ENCODE measurements around the gene HOXA6. TPM values are rescaled to one million over a fixed set of nuclear protein-coding genes. Genes with fewer than 3 reads are reported as not detected.

Gene HOXA6
- polyA plus RNA-seq, 1 experiment, result 1.2 TPM

DNA sequence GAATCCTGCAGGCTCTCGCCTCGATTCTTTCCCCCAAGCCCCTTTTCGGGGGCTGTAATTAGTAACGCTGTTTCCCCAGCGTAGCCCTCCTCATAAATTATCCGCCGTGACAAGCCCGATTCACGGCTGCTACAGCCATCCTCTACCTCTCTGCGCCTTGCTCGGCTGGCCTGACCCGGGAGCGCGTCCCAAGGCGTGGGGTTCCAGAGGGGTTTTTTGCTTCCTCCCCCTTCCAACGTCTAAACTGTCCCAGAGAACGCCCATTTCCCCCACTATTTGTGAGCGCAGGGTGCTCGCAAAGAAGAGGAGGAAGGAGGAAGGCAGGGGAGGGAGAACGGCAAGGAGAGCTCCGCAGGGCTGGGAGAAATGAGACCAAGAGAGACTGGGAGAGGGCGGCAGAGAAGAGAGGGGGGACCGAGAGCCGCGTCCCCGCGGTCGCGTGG lies 5.0 kb downstream of the HOXA6 start:
- TF ChIP-seq, protein P1, sequence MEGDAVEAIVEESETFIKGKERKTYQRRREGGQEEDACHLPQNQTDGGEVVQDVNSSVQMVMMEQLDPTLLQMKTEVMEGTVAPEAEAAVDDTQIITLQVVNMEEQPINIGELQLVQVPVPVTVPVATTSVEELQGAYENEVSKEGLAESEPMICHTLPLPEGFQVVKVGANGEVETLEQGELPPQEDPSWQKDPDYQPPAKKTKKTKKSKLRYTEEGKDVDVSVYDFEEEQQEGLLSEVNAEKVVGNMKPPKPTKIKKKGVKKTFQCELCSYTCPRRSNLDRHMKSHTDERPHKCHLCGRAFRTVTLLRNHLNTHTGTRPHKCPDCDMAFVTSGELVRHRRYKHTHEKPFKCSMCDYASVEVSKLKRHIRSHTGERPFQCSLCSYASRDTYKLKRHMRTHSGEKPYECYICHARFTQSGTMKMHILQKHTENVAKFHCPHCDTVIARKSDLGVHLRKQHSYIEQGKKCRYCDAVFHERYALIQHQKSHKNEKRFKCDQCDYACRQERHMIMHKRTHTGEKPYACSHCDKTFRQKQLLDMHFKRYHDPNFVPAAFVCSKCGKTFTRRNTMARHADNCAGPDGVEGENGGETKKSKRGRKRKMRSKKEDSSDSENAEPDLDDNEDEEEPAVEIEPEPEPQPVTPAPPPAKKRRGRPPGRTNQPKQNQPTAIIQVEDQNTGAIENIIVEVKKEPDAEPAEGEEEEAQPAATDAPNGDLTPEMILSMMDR (IDR thresholded peaks at IDR 0.05; ENCODE audit: low read depth, low read length), result no peak
- DNase-seq (ENCODE audit: low read depth, low spot score), result no peak
- Histone ChIP-seq H3K27me3 (ENCODE audit: control insufficient read depth, insufficient read depth, low read length) (no peaks in the 10 kb centered on the region), H3K4me3 (ENCODE audit: low read depth, low read length) (peak overlapping the region; percentile 94), H3K9me3 (ENCODE audit: control insufficient read depth, insufficient read depth, low read length) (no peaks in the 10 kb centered on the region; the same call in 1 of the 2 replicates), H3K27ac (ENCODE audit: low read depth, low read length) (peak overlapping the region; percentile 88)
- ChIA-PET CTCF (interaction anchor here (0.9 to 7.8 kb wide), 12 partner anchors 8 to 773 kb away, joined by 3 to 93 read pairs (median 12); partner anchors contain the start of gene HOXA3), POLR2A (interaction anchor here (1.3 to 4.1 kb wide), 8 partner anchors 10 to 942 kb away, joined by 3 to 23 read pairs (median 8); partner anchors contain the start of genes HNRNPA2B1 and HOXA3)

DNA sequence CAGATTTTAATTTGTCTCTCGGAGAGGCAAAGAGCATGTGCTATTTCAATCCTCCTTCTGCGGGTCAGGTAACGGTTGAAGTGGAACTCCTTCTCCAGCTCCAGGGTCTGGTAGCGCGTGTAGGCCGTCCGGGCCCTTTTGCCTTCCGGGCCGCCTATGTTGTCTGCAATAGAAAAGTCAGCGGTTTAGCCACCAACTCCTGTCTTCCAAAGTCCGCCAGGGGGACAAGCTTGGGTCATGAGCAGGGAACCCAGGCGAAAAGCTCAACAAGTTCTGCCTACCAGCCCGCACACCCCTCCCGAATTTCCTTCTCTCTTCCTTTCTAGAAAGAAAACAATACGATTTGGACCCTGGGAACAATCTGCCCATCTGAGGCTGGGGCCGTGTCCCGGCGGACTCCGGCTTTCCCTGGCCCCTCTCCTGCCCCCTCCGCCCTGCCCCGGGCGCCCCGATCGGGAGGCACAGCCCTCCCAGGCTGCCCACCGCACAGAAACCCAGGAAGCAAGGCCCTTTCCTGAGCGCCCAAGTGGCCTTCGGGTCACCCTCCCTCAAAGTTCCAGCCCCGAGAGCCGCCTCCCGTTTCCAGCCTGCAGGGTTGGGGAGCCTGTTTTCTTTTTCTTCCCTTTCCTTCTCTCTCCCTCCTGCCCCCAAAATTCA lies 5.5 kb downstream of the HOXA6 start:
- Histone ChIP-seq H3K4me3 (ENCODE audit: low read depth, low read length) (peak overlapping the region; percentile 94), H3K27me3 (ENCODE audit: control insufficient read depth, insufficient read depth, low read length) (no peaks in the 10 kb centered on the region), H3K9me3 (ENCODE audit: control insufficient read depth, insufficient read depth, low read length) (no peaks in the 10 kb centered on the region; the same call in 1 of the 2 replicates), H3K27ac (ENCODE audit: low read depth, low read length) (peak overlapping the region; percentile 88)
- POLR2A ChIA-PET, result interaction anchor here (2.0 to 4.1 kb wide), 2 partner anchors 27 to 44 kb away, joined by 6 to 23 read pairs; no protein-coding TSS in a partner anchor
- TF ChIP-seq, protein P1 (IDR thresholded peaks at IDR 0.05; ENCODE audit: low read depth, low read length), result peak; percentile 28; the same call in 1 of the 2 replicates
- no peak for DNase-seq (ENCODE audit: low read depth, low spot score)
- CTCF ChIA-PET, result interaction anchor here (0.6 to 7.8 kb wide), 17 partner anchors 8 to 772 kb away, joined by 3 to 93 read pairs (median 6); partner anchors contain the start of genes HOXA3 and HOXA4

DNA sequence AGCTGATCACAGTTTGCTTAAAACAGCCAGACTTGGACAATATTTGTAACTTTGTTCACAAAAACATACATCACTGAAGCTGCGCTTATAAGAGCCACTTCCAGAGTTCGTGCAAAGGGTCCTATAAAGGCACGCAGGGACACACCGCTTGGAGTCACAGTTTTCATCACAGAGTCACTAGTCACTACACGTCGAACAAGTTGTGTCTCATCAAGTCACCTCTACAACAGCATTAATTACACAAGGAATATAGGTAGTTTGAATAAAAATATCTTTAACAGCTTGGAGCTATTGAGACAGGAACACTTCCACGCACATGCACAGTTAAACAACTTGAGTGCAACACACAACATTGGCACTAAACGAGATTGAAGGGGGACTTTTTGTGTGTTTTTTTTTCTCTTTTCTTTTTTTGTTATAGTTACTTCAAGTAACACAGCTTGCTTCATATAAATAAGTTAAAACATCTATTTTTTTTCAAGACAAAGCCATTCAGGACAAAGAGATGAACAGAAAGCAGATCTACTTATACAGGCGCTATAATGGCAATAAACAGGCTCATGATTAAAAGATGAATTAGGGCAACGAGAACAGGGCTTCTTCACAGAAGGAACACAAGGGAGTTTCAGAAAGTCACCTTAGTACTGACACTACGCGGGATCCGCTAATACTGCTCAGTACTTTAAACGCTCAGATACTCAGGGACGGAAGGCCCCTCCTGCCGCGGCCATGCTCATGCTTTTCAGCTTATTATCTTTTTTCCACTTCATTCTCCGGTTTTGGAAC lies 6.2 kb downstream of the HOXA6 start:
- H3K9me3 ChIP-seq (ENCODE audit: control insufficient read depth, insufficient read depth, low read length), result no peaks in the 10 kb centered on the region; the same call in 1 of the 2 replicates
- CTCF ChIA-PET, result interaction anchor here (0.6 to 7.8 kb wide), 23 partner anchors 8 to 1073 kb away, joined by 3 to 93 read pairs (median 5); partner anchors contain the start of genes HOXA3 and HOXA4
- no peaks in the 10 kb centered on the region for H3K27me3 ChIP-seq (ENCODE audit: control insufficient read depth, insufficient read depth, low read length)
- POLR2A ChIA-PET, result interaction anchor here (0.6 to 4.1 kb wide), 8 partner anchors 9 to 43 kb away, joined by 3 to 23 read pairs (median 4); no protein-coding TSS in a partner anchor
- H3K27ac ChIP-seq (ENCODE audit: low read depth, low read length), result peak overlapping the region; percentile 88
- no peak for DNase-seq (ENCODE audit: low read depth, low spot score)
- TF ChIP-seq, protein P1 (IDR thresholded peaks at IDR 0.05; ENCODE audit: low read depth, low read length), result no peak
- H3K4me3 ChIP-seq (ENCODE audit: low read depth, low read length), result peak overlapping the region; percentile 94

DNA sequence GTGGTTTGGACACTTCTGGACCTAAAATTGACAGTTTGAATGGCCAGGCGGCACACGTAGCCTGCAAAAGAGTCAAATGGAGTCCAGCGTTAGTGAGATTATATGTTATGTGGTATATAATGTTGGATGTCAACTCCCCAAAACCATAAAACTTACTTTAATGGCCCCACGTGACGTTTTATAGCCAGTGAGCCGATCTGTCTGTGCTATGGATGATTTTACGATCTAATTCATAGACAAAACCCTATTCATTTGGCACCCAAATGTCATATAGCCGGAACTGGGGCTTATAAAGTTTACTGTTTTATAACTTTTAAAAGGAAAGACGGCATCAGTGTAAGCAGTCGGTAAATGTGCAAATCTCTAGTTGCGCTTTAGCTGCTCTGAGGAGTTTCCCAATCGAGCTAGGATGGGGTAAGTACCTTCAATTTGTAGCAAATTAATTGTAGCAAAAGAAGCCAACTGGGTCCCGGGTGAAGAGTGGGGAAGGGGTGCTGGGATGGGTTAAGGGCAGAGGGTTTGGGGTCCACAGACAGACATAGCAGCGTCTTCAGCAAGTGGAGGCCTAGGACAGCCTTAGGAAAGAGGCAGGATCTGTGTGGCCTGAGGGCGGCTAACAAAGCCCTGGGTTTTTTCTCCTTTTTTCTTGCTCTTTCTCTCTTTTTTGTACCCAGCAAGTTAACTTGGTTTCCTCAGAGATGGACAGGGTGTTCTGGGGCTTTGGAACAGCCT lies 7.3 kb downstream of the HOXA6 start:
- ChIA-PET POLR2A (interaction anchor here (0.8 to 4.1 kb wide), 6 partner anchors 8 to 42 kb away, joined by 3 to 23 read pairs (median 6); no protein-coding TSS in a partner anchor), CTCF (interaction anchor here (1.1 to 7.8 kb wide), 8 partner anchors 9 to 771 kb away, joined by 4 to 93 read pairs (median 8); no protein-coding TSS in a partner anchor)
- H3K4me3 ChIP-seq (ENCODE audit: low read depth, low read length), result peak overlapping the region; percentile 94
- no peaks in the 10 kb centered on the region for H3K27me3 ChIP-seq (ENCODE audit: control insufficient read depth, insufficient read depth, low read length)
- H3K27ac ChIP-seq (ENCODE audit: low read depth, low read length), result peak overlapping the region; percentile 86
- DNase-seq (ENCODE audit: low read depth, low spot score), result no peak
- H3K9me3 ChIP-seq (ENCODE audit: control insufficient read depth, insufficient read depth, low read length), result no peaks in the 10 kb centered on the region; the same call in 1 of the 2 replicates
- TF ChIP-seq, protein P1 (IDR thresholded peaks at IDR 0.05; ENCODE audit: low read depth, low read length), result no peak
